ENCODE measurements around the gene NOL6. TPM values are rescaled to one million over a fixed set of nuclear protein-coding genes. Genes with fewer than 3 reads are reported as not detected.
A peak's percentile ranks its signal among the peaks of the same experiment; 100 is the strongest.

NOL6 gene
- total and polyA plus RNA-seq, 7 experiments from 2014 or later, result 14.2 to 48.0 (median 43.8) TPM

GRCh38 chr9:33445389-33446239 is 28.1 kb downstream of the NOL6 start:
- intact Hi-C loops (cut with micrococcal nuclease), result loop anchor here in 1 of 2 donors (1.0 kb wide), 7 partner anchors 7 to 155 kb away; partner anchors contain the start of gene NFX1
- ChIA-PET POLR2A (interaction anchor here (1.1 to 5.8 kb wide), 4 partner anchors 13 to 31 kb away, joined by 4 to 102 read pairs (median 31); partner anchors contain the start of gene NOL6), CTCF (interaction anchor here (1.0 to 3.2 kb wide), 3 partner anchors 31 to 71 kb away, joined by 3 to 23 read pairs (median 5); no protein-coding TSS in a partner anchor)
- DNase-seq, result peak in 4 of 9 donors; percentile 25 to 65 (median 39)
- peaks cover 0 to 2% (median 0%) of the 10 kb centered on the region in 11 donors for H3K9me3 Mint-ChIP-seq
- Histone ChIP-seq H3K27me3 (ENCODE audit: control insufficient read depth in 2 of 2, insufficient read depth in 2 of 2, low read length in 2 of 2) (no peaks in the 10 kb centered on the region), H3K4me3 (ENCODE audit: low read length) (peak overlapping the region; percentile 86), H3K36me3 (ENCODE audit: control insufficient read depth in 2 of 3, insufficient read depth in 3 of 3, low read length in 3 of 3) (peaks cover 0 to 33% (median 20%) of the 10 kb centered on the region in 3 experiments), H3K27ac (ENCODE audit: low read depth, low read length) (peak overlapping the region; percentile 85), H3K4me1 (ENCODE audit: control insufficient read depth in 2 of 2, insufficient read depth in 2 of 2, low read length in 2 of 2) (peaks cover 27 to 36% of the 10 kb centered on the region in 2 donors), H3K9me3 (ENCODE audit: control insufficient read depth in 2 of 3, low read length in 3 of 3) (no peaks in the 10 kb centered on the region)
- peak overlapping the region; percentile 81 to 97 (median 95) for H3K27ac Mint-ChIP-seq
- peaks cover 23 to 59% (median 45%) of the 10 kb centered on the region in 7 donors for H3K4me1 Mint-ChIP-seq
- peak; percentile 54 for ATAC-seq
- no peaks in the 10 kb centered on the region for H3K27me3 Mint-ChIP-seq
- peak overlapping the region; percentile 89 to 98 (median 94) for H3K4me3 Mint-ChIP-seq
- peaks cover 0 to 30% (median 2%) of the 10 kb centered on the region in 5 donors for H3K36me3 Mint-ChIP-seq

- Mint-ChIP-seq H3K4me3 (peak overlapping the region in 5 of 10 donors; percentile 23 to 94 (median 45)), H3K27me3 (no peaks in the 10 kb centered on the region), H3K27ac (peak overlapping the region in 7 of 9 donors; percentile 59 to 97 (median 81)), H3K36me3 (peaks cover 0 to 35% (median 6%) of the 10 kb centered on the region in 5 donors), H3K4me1 (peaks cover 23 to 73% (median 48%) of the 10 kb centered on the region in 7 donors), H3K9me3 (peaks cover 0 to 2% (median 0%) of the 10 kb centered on the region in 11 donors)
- Histone ChIP-seq H3K36me3 (ENCODE audit: control insufficient read depth in 2 of 3, insufficient read depth in 3 of 3, low read length in 3 of 3) (peaks cover 0 to 39% (median 20%) of the 10 kb centered on the region in 3 experiments), H3K4me1 (ENCODE audit: control insufficient read depth in 2 of 2, insufficient read depth in 2 of 2, low read length in 2 of 2) (peaks cover 27 to 35% of the 10 kb centered on the region in 2 donors), H3K27me3 (ENCODE audit: control insufficient read depth in 2 of 2, insufficient read depth in 2 of 2, low read length in 2 of 2) (no peaks in the 10 kb centered on the region), H3K9me3 (ENCODE audit: control insufficient read depth in 2 of 3, low read length in 3 of 3) (no peaks in the 10 kb centered on the region), H3K27ac (ENCODE audit: low read depth, low read length) (peak overlapping the region; percentile 85), H3K4me3 (ENCODE audit: low read length) (no peak overlapping the region)
- intact Hi-C loops (cut with micrococcal nuclease), result no loop called here
- CTCF ChIA-PET, result interaction anchor here (1.1 to 1.3 kb wide), 3 partner anchors 10 to 28 kb away, joined by 3 read pairs; no protein-coding TSS in a partner anchor
- no peak for DNase-seq
- no peak for ATAC-seq
- POLR2A ChIA-PET, result interaction anchor here (0.8 to 5.8 kb wide), 4 partner anchors 10 to 40 kb away, joined by 3 to 102 read pairs (median 4); no protein-coding TSS in a partner anchor
Measured at GRCh38 chr9:33443464-33444154, 30.1 kb downstream of the NOL6 start.

- Mint-ChIP-seq H3K36me3 (peaks cover 0 to 35% (median 6%) of the 10 kb centered on the region in 5 donors), H3K4me3 (peak overlapping the region in 2 of 10 donors; percentile 33 to 41), H3K9me3 (peaks cover 0 to 2% (median 0%) of the 10 kb centered on the region in 11 donors), H3K4me1 (peaks cover 23 to 68% (median 44%) of the 10 kb centered on the region in 7 donors), H3K27ac (peak overlapping the region in 7 of 9 donors; percentile 33 to 95 (median 65)), H3K27me3 (no peaks in the 10 kb centered on the region)
- Histone ChIP-seq H3K4me3 (ENCODE audit: low read length) (no peak overlapping the region), H3K9me3 (ENCODE audit: control insufficient read depth in 2 of 3, low read length in 3 of 3) (no peaks in the 10 kb centered on the region), H3K36me3 (ENCODE audit: control insufficient read depth in 2 of 3, insufficient read depth in 3 of 3, low read length in 3 of 3) (peaks cover 0 to 39% (median 20%) of the 10 kb centered on the region in 3 experiments), H3K27me3 (ENCODE audit: control insufficient read depth in 2 of 2, insufficient read depth in 2 of 2, low read length in 2 of 2) (no peaks in the 10 kb centered on the region), H3K4me1 (ENCODE audit: control insufficient read depth in 2 of 2, insufficient read depth in 2 of 2, low read length in 2 of 2) (peaks cover 22 to 30% of the 10 kb centered on the region in 2 donors), H3K27ac (ENCODE audit: low read depth, low read length) (no peak overlapping the region)
- CTCF ChIA-PET, result interaction anchor here (1.1 to 1.3 kb wide), 2 partner anchors 16 to 27 kb away, joined by 3 read pairs; no protein-coding TSS in a partner anchor
- DNase-seq (no peak), ATAC-seq (no peak)
- intact Hi-C loops (cut with micrococcal nuclease), result no loop called here
- POLR2A ChIA-PET, result interaction anchor here (1.2 to 5.8 kb wide), 2 partner anchors 28 to 39 kb away, joined by 3 to 102 read pairs; no protein-coding TSS in a partner anchor
Measured at GRCh38 chr9:33443047-33443446, 30.7 kb downstream of the NOL6 start.

- Histone ChIP-seq H3K36me3 (ENCODE audit: control insufficient read depth in 2 of 3, insufficient read depth in 3 of 3, low read length in 3 of 3) (peaks cover 0 to 39% (median 20%) of the 10 kb centered on the region in 3 experiments), H3K4me1 (ENCODE audit: control insufficient read depth in 2 of 2, insufficient read depth in 2 of 2, low read length in 2 of 2) (peaks cover 17 to 26% of the 10 kb centered on the region in 2 donors), H3K4me3 (ENCODE audit: low read length) (no peak overlapping the region), H3K9me3 (ENCODE audit: control insufficient read depth in 2 of 3, low read length in 3 of 3) (no peaks in the 10 kb centered on the region), H3K27ac (ENCODE audit: low read depth, low read length) (no peak overlapping the region), H3K27me3 (ENCODE audit: control insufficient read depth in 2 of 2, insufficient read depth in 2 of 2, low read length in 2 of 2) (no peaks in the 10 kb centered on the region)
- H3K36me3 Mint-ChIP-seq, result peaks cover 0 to 38% (median 6%) of the 10 kb centered on the region in 5 donors
- H3K4me3 Mint-ChIP-seq, result peak overlapping the region in 1 of 10 donors; percentile 20
- DNase-seq (no peak), ATAC-seq (no peak)
- intact Hi-C loops (cut with micrococcal nuclease), result no loop called here
- POLR2A ChIA-PET, result interaction anchor here (0.7 to 1.4 kb wide), 2 partner anchors 9 to 46 kb away, joined by 3 to 4 read pairs; no protein-coding TSS in a partner anchor
- H3K4me1 Mint-ChIP-seq, result peaks cover 23 to 72% (median 43%) of the 10 kb centered on the region in 7 donors
- CTCF ChIA-PET, result interaction anchor here (1.7 kb wide), 1 partner anchor 26 kb away, joined by 4 read pairs; no protein-coding TSS in a partner anchor
- H3K27me3 Mint-ChIP-seq, result no peaks in the 10 kb centered on the region
- H3K27ac Mint-ChIP-seq, result peak overlapping the region in 2 of 9 donors; percentile 83 to 87
- H3K9me3 Mint-ChIP-seq, result peaks cover 0 to 2% (median 0%) of the 10 kb centered on the region in 11 donors
Measured at GRCh38 chr9:33442125-33442524, 31.6 kb downstream of the NOL6 start.

GRCh38 chr9:33440609-33441008 is 33.1 kb downstream of the NOL6 start:
- ChIA-PET CTCF (interaction anchor here (1.6 kb wide), 1 partner anchor 12 kb away, joined by 3 read pairs; no protein-coding TSS in a partner anchor), POLR2A (interaction anchor here (1.7 kb wide), 1 partner anchor 12 kb away, joined by 10 read pairs; no protein-coding TSS in a partner anchor)
- Histone ChIP-seq H3K4me1 (ENCODE audit: control insufficient read depth in 2 of 2, insufficient read depth in 2 of 2, low read length in 2 of 2) (peaks cover 10 to 19% of the 10 kb centered on the region in 2 donors), H3K27ac (ENCODE audit: low read depth, low read length) (no peak overlapping the region), H3K4me3 (ENCODE audit: low read length) (no peak overlapping the region), H3K36me3 (ENCODE audit: control insufficient read depth in 2 of 3, insufficient read depth in 3 of 3, low read length in 3 of 3) (peaks cover 0 to 39% (median 20%) of the 10 kb centered on the region in 3 experiments), H3K27me3 (ENCODE audit: control insufficient read depth in 2 of 2, insufficient read depth in 2 of 2, low read length in 2 of 2) (no peaks in the 10 kb centered on the region), H3K9me3 (ENCODE audit: control insufficient read depth in 2 of 3, low read length in 3 of 3) (no peaks in the 10 kb centered on the region)
- ATAC-seq (no peak), DNase-seq (no peak)
- intact Hi-C loops (cut with micrococcal nuclease), result no loop called here
- peaks cover 12 to 71% (median 27%) of the 10 kb centered on the region in 7 donors for H3K4me1 Mint-ChIP-seq
- H3K36me3 Mint-ChIP-seq, result peaks cover 0 to 34% (median 6%) of the 10 kb centered on the region in 5 donors
- peaks cover 0 to 2% (median 0%) of the 10 kb centered on the region in 11 donors for H3K9me3 Mint-ChIP-seq
- no peak overlapping the region for H3K4me3 Mint-ChIP-seq
- no peaks in the 10 kb centered on the region for H3K27me3 Mint-ChIP-seq
- H3K27ac Mint-ChIP-seq, result peak overlapping the region in 6 of 9 donors; percentile 19 to 66 (median 50)
